OCI-M1 (cell line): ENCODE results near the gene PTPRN2.
"Not testable (repeated sequence)": the region's sequence is repeated elsewhere in the genome, so short reads cannot be mapped to it uniquely, and the experiment has no call there.

Source experiments
- DNase-seq: peaks from one replicate; lab custom pipeline; 2025; lab: John Stamatoyannopoulos, UW

PTPRN2 gene

DNA sequence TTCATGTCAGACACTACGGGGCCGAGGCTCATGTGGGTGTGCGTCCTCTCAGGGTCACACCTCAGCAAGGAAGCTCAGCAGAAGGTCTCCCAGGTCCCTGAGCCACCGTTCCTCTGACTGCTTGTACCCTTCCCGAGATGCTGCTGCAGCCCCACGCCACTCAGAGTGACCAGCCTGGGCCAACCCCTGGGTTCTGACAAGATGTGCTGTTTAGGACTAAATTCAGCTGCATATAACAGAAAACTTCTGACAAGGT lies 738.4 kb downstream of the PTPRN2 start:
- no peak for DNase-seq

DNA sequence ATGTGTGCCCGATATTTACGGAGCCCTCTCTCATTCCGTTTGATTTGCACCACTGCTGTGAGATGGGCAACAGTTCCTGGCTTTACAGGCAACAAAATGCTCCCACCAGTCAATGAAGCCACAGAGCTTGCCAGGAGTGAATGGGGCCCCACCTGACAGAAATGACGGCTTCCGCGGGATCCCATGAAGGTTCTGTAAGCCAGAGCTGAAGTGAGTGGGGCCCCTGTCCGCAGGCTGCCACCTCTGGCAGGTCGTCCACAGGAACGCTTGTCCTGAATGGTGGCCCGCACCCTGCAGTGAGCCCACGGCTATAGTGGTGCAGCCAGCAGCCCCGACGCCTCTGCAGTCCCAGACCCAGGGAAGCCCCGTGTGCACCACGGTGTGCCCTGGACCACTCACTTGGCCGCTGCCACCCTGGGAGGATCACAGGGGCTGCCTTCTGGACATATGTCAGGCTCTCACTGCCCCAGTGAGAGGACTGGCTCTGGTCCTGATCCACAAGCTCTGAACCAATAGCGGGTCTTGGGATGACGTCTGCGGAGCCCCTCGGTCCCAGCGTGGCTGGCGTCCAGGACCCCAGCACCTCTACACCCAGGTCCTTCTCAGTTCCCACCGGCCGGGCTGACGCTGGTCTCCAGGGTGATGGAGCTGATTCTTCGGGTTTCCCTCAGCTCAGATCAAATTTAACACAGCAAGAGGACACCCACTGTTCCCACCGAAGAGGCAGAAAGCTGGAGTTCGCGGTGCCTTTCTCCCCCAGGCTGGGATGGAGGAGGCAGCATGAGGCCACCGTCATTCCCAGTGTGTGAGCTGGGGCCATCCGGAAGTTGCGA lies 738.9 kb downstream of the PTPRN2 start:
- DNase-seq, result no peak

DNA sequence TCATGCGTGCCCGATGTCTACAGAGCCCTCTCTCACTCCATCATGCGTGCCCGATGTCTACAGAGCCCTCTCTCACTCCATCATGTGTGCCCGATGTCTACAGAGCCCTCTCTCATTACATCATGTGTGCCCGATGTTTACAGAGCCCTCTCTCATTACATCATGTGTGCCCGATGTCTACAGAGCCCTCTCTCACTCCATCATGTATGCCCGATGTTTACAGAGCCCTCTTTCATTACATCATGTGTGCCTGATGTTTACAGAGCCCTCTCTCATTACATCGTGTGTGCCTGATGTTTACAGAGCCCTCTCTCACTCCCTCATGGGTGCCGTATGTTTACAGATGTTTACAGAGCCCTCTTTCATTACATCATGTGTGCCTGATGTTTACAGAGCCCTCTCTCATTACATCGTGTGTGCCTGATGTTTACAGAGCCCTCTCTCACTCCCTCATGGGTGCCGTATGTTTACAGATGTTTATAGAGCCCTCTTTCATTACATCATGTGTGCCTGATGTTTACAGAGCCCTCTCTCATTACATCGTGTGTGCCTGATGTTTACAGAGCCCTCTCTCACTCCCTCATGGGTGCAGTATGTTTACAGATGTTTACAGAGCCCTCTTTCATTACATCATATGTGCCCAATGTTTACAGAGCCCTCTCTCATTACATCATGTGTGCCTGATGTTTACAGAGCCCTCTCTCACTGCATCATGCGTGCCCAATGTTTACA lies 739.7 kb downstream of the PTPRN2 start:
- DNase-seq, result not testable (repeated sequence)

GRCh38 chr7:157846746-157847145 lies 740.9 kb downstream of the PTPRN2 start:
- DNase-seq, result not testable (repeated sequence)

GRCh38 chr7:157846271-157846670 lies 741.4 kb downstream of the PTPRN2 start:
- DNase-seq, result no peak

DNA sequence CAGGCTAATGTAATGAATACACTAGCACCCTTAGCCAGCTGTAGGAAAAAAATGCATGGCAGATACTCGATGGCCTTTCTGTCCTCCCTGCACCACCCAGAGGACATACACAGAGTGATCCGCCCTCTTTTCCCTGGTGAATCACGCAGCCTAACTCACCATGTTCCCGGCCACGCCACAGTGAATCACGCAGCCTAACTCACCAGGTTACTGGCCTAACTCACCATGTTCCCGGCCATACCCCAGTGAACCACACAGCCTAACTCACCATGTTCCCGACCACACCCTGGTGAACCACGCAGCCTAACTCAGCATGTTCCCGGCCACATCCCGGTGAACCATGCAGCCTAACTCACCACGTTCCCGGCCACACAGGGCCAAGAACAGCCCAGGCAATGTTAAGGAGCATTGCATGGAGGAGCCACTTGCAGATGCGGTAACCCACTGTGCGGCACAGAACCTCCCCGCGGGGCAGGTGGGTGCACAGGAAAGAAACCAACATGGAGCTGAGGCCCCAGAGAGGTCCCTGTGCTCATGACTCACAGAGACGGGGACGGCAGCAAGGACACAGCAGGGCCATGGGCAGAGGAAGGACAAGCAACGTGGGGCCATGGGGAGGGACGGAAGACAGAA lies 742.3 kb downstream of the PTPRN2 start:
- DNase-seq, result no peak

DNA sequence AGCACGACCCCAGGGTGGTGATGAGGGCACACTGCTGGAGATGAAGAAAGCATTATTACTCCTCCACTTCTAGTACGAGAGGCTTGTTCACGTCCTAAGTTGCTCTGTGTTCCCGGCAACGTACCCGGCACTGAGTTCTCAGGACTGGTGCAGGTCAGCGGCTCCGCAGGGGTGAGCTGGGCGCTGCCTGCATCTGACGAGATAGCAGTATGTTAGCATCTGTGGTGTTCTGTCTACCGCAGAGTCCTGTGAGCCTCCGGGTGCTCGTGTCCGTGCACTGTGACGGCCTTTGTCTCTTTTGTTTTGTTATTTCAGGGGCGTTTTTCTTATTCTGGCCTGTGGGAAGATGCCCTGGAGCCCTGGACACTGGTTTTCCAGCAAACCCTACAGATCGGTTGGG lies 743.0 kb downstream of the PTPRN2 start:
- DNase-seq, result no peak

- no peak for DNase-seq
Measured at GRCh38 chr7:157844141-157844540, 743.5 kb downstream of the PTPRN2 start.

GRCh38 chr7:157843336-157844140 lies 744.1 kb downstream of the PTPRN2 start:
- DNase-seq, result no peak

- no peak for DNase-seq
Measured at GRCh38 chr7:157841773-157842370, 745.8 kb downstream of the PTPRN2 start.

DNA sequence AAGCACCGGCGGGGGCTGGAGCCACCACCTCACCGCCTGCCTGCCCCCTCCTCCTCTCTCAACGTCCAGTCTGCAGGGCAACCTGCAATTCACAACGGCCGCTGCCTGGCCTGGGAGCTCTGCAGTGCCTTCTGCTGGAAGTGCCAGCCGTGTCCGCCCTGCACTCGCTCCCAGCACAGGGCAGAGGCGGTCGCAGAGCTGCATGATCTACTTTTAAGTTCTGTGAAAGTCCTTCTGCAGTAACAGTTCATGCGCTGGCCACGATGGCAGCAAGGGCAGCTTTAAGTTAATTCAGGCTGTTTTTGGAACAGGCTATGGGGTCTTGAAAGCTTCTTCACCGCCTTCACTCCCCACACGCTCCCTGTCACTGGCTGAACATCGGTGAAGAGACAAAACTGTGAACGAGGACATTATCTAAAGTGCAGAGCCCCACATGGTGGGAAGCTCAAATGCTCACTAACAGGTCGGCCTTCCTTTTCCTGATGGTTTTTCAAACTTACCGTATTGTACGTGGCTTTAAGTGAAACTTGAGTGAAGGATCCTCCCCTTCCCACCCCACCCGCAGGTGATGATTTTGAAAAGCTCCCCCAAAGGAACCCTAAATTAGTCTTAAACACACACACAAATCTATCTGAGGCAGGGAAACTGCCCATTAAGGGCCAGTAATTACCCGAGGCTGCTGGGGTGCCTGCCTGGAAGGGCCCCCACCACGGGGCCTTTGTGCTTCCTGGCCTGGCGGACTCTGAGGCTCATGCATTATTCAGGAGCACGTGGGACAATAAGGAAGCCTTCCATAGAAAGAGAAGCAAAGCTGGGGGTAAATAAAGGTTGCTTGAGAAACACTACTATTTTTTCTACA lies 746.5 kb downstream of the PTPRN2 start:
- no peak for DNase-seq

- DNase-seq, result no peak
Measured at GRCh38 chr7:157840174-157840913, 747.3 kb downstream of the PTPRN2 start.

DNA sequence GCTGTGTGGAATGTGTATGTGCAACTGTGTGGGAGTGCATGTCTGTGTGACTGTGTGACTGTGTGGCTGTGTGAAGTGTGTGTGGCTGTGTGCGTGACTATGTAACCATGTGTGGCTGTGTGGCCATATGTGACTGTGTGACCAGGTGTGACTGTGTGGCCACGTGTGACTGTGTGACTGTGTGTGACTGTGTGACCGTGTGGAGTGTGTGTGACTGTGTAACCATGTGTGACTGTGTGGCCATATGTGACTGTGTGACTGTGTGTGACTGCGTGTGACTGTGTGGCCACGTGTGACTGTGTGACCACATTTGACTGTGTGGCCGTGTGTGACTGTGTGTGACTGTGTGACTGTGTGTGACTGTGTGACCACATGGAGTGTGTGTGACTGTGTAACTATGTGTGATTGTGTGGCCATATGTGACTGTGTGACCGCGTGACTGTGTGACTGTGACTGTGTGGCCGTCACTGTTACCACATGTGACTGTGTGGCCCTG lies 747.9 kb downstream of the PTPRN2 start:
- no peak for DNase-seq

- DNase-seq, result no peak
Measured at GRCh38 chr7:157839226-157839625, 748.4 kb downstream of the PTPRN2 start.

- no peak for DNase-seq
Measured at GRCh38 chr7:157837561-157837960, 750.1 kb downstream of the PTPRN2 start.

DNA sequence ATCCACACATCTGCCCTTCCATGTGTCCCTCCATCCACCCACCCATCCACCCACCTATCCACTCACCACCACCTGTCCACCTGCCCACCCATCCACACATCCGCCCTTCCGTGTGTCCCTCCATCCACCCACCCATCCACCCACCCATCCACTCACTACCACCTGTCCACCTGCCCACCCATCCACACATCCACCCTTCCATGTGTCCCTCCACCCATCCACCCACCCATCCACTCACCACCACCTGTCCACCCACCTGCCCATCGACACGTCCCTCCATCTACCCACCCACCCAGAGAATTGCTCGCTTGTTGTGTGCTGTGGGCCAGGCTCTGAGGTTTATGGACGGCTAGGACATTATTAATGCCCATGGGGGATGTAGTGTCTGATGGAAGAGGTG lies 750.6 kb downstream of the PTPRN2 start:
- DNase-seq, result no peak

DNA sequence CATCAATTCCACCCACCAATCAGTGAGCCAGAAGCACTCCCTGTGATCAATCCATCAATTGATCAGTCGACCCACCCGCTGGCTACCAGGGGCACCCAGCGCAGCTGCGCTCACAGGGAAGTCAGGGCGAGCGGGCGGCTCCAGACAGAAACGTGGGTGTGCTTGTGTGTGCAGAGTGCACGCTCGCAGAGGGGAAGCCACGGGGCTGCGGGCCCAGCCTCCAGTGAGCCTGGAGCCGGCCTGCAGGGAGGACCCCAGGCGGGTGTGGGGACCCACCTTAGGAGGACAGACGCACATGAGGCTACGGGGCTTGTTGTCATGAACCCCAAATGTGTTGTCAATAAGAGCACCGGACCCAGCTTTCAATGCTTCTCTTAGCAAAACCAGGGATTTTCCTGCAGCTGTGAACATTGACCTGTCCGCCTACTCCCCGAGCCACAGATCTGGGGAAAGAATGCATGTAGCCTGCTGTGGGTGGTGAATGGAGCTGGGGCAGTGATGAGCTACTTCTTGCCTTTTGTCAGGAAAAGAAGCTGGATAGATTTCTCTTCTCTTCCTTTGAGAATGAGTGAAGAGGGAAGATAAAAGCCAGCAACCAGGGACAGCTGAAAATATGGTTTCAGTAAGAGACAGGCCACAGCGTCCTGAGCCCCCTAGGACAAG lies 753.0 kb downstream of the PTPRN2 start:
- DNase-seq, result no peak

- DNase-seq, result no peak
Measured at GRCh38 chr7:157832866-157833607, 754.6 kb downstream of the PTPRN2 start.

DNA sequence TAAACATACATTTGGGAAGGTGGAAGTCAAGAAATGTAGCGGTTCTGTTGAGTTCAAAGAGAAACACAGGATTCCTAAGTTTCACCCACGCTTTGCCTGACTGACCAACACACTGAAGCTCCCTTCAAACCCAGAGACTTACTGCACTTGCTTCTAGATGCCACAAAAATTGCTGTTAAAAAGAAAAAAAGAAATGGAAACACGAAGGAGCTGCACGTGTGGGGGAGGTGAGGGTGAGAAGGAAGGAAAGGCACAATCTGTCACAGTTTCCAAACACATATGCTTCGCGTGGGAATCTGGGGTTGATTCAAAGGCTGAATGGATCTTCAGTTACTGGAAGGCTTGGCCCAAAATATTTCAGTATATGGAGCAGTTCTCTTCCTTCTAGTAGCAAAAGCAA lies 755.2 kb downstream of the PTPRN2 start:
- no peak for DNase-seq
